ENCODE results near the gene UVRAG.

UVRAG gene

DNA sequence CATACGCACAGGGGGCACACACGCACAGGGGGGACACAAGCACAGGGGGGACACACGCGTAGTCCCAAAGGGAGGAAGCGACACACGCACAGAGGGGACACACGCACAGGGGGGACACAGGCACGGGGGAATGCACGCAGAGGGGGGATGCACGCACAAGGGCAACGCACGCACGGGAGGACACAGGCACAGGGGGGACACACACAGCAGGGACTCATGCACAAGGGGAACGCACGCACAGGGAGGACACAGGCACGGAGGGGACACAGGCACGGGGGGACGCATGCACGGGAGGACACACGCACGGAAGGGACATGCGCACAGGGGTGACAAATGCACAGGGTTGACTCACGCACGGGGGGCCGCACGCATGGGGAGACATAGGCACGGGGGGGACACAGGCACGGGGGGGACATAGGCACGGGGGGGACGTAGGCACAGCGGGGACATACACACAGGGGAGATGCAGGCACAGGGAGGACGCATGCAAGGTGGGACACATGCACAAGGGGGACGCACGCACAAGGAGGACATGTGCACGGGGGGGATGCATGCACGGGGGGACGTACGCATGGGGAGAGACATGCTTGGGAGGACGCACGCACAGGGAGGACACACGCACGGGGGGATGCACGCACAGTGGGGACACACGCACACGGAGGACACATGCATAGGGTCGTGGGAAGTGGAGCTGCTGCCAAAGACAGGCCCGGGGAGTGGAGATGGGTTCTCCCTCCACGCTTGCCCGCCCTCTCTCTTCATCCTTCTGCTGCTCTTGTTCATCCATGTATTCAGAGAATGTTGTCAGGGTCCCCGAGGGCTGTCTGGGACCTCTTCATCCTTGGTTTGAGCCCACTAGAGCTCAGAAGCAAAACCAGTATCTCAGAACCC lies 350.1 kb downstream of the UVRAG start:
- TF ChIP-seq, protein P1, sequence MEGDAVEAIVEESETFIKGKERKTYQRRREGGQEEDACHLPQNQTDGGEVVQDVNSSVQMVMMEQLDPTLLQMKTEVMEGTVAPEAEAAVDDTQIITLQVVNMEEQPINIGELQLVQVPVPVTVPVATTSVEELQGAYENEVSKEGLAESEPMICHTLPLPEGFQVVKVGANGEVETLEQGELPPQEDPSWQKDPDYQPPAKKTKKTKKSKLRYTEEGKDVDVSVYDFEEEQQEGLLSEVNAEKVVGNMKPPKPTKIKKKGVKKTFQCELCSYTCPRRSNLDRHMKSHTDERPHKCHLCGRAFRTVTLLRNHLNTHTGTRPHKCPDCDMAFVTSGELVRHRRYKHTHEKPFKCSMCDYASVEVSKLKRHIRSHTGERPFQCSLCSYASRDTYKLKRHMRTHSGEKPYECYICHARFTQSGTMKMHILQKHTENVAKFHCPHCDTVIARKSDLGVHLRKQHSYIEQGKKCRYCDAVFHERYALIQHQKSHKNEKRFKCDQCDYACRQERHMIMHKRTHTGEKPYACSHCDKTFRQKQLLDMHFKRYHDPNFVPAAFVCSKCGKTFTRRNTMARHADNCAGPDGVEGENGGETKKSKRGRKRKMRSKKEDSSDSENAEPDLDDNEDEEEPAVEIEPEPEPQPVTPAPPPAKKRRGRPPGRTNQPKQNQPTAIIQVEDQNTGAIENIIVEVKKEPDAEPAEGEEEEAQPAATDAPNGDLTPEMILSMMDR (IDR thresholded peaks at IDR 0.05) = no peak

DNA sequence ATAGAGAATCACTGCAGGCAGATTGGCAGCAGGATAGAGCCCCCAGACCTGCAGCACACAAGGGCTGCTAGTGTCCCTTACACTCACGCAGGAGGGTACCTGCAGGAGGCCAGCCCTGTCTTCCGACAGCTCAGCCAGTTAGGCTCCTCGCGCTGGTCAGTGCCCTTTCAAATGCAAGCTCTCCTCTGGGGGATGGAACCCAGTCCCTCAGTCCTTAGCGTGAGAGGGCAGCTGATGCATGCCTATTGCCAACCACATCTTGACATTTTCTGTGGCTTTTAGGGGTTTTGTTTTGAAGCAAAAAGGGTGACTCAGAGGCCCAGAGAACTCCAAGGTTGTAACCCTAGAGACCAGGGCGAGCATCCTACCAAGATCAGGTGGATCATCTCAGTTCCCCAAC lies 351.3 kb downstream of the UVRAG start:
- TF ChIP-seq, protein P1 (IDR thresholded peaks at IDR 0.05) = no peak

DNA sequence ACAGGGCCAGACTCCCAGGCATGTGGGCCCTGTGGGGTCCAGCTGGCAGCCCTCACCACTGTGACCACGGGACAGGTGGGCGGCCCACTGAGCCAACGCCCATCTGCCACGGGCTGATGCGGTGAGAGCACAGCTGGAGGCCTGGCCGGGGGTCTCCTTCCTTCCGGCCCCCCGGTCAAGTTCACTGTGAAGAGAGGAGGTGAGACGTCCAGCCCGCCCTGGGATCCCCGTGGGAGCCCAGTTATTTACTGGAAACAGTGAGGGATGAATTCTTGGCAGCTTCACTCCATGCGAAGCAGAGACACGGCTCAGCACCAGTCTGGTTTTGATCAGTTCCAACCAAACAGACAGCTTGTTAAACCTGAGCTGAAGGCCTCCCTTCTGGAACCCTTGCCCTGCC lies 352.6 kb downstream of the UVRAG start:
- TF ChIP-seq, protein P1 (IDR thresholded peaks at IDR 0.05) = no peak

DNA sequence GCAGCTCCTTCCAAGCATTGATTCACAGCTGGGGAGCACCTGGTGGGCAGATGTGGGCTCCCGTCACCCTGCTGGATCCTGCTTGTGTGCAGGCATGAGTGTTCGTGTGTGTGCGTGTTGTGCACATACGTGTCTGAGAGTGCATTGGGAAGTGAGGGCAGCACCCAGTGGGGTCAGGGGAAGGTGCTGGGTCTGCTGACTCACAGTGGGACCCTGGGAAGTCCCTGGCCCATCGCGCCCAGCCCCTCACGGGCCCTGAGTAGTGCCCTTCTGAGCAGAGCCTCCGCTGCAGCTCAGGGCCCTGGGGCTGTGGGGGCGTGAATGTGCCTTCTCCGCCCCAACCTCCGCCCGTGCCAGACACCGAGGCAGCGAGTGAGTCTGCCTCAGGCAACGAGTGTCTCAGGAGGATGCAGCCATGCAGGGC lies 354.5 kb downstream of the UVRAG start:
- TF ChIP-seq, protein P1 (IDR thresholded peaks at IDR 0.05) = no peak

DNA sequence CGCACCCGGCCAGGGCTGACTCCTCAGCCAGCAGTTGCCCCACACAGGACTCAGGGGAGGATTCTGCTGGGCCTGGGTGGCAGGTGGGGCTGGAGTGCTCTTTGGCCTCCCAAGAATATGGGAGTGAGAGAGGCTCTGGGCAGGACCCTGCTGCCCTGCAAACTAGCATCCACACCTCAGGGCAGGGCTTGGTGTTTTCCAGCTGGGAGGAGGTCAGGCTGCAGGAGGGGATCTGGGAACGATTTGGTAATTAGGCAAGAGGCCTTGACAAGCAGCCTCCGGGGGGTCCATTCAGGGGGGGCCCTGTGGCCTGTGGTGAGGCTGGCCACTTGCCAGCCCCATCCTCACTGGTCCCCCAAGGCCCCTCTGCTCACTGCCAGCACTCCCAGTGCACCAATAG lies 355.5 kb downstream of the UVRAG start:
- TF ChIP-seq, protein P1 (IDR thresholded peaks at IDR 0.05) = no peak

DNA sequence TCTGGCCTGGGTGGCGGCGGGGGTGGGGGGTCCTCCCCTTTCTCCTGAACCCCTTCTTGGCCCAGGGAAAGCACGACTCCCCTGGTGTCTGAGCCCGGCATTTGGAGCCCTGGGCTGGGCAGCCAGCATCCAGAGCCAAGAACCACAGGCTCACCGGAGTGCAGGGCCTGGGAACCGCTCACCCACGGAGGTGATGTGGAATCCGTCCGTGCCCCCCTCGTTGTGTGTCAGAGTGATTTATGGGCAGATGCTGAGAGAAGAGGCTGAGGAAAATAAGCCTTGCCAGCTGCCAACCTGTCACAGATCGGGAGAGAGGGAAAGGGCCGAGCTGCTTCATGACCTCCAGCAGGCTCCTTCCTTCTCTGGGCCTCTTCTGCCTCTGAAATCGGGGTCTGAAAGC lies 357.6 kb downstream of the UVRAG start:
- TF ChIP-seq, protein P1 (IDR thresholded peaks at IDR 0.05) = no peak

DNA sequence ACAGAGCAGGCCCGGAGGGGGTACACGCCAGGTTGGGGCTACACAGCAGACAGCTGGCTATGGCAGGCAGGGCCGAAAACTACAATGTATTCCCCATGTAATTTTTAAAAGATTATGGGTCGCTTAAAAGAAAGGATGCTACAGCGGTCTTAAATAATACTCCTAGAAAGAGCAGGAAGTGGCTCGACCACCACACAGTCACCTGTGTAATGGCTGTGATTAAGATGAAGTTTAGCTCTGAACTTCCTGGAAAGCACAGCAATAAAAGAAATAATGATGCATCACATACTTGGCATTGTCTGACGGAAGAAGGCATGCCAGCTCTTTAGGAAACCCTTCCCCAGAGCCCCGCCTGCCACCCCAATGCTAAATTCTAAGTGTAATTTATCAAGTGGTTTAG lies 358.7 kb downstream of the UVRAG start:
- TF ChIP-seq, protein P1 (IDR thresholded peaks at IDR 0.05) = no peak
